Keratinocyte (primary cell): Measurements from ENCODE around the gene KIFC3. TPM values are rescaled to one million over a fixed set of nuclear protein-coding genes. Genes with fewer than 3 reads are reported as not detected.

ENCODE experiments used
- DNase-seq: peaks from one replicate; pipeline ENCODE4 v3.0.0-alpha.2; 2011; ENCODE audit warnings: low read depth, missing footprints, low spot score
- FAIRE-seq: peaks from 2 replicates; lab custom pipeline; 2011; peaks lifted over from hg19 to GRCh38; lab: Jason Lieb, UNC
- H2AFZ ChIP-seq: 2 replicates; pipeline ENCODE4 v1.6.0; 2012; ENCODE audit warnings: low read length, control low read depth, inconsistent platforms; ENCODE audit not compliant: control insufficient read depth
- H3K27ac ChIP-seq: 2 replicates; pipeline ENCODE4 v1.5.1; 2011; ENCODE audit warnings: low read length; ENCODE audit not compliant: control insufficient read depth, insufficient read depth
- H3K27me3 ChIP-seq: 3 replicates; pipeline ENCODE4 v1.6.0; 2011; ENCODE audit warnings: low read length; ENCODE audit not compliant: control insufficient read depth, insufficient read depth; ENCODE audit errors: extremely low read depth
- H3K36me3 ChIP-seq, 2 experiments: 2 replicates in 1 of 2; 3 replicates in 1 of 2; pipeline ENCODE4 v1.5.1; 2011; ENCODE audit warnings: low read length in 2 of 2, mild to moderate bottlenecking in 1 of 2; ENCODE audit not compliant: control insufficient read depth in 2 of 2, insufficient read depth in 2 of 2; ENCODE audit errors: extremely low read depth in 1 of 2
- H3K4me1 ChIP-seq: 3 replicates; pipeline ENCODE4 v1.5.1; 2011; ENCODE audit warnings: low read length; ENCODE audit not compliant: control insufficient read depth, insufficient read depth; ENCODE audit errors: extremely low read depth
- H3K4me2 ChIP-seq: 3 replicates; pipeline ENCODE4 v1.6.0; 2011; ENCODE audit warnings: low read depth, low read length; ENCODE audit not compliant: control insufficient read depth, insufficient read depth; ENCODE audit errors: extremely low read depth
- H3K4me3 ChIP-seq, 3 experiments: fragments of 200-600 bp in 1 of 3; sonication (generic) in 1 of 3; 2 replicates in 2 of 3; 3 replicates in 1 of 3; pipeline ENCODE4 v1.5.1; 2011 to 2016; ENCODE audit warnings: low read length in 3 of 3, mild to moderate bottlenecking in 3 of 3, control low read depth in 2 of 3, inconsistent platforms in 1 of 3, low read depth in 1 of 3, mixed read lengths in 1 of 3, mixed run types in 1 of 3, moderate library complexity in 1 of 3; ENCODE audit not compliant: control insufficient read depth in 2 of 3, insufficient read depth in 2 of 3; ENCODE audit errors: extremely low read depth in 1 of 3
- H3K79me2 ChIP-seq: 2 replicates; pipeline ENCODE4 v1.6.0; 2012; ENCODE audit warnings: low read length; ENCODE audit not compliant: control insufficient read depth, insufficient read depth
- H3K9ac ChIP-seq: 3 replicates; pipeline ENCODE4 v1.6.0; 2011; ENCODE audit warnings: low read length; ENCODE audit not compliant: control insufficient read depth, insufficient read depth; ENCODE audit errors: extremely low read depth
- H3K9me1 ChIP-seq: 3 replicates; pipeline ENCODE4 v1.6.0; 2011; ENCODE audit warnings: low read length; ENCODE audit not compliant: control insufficient read depth, insufficient read depth; ENCODE audit errors: extremely low read depth
- H3K9me3 ChIP-seq: 2 replicates; pipeline ENCODE4 v1.5.1; 2012; ENCODE audit warnings: low read depth, low read length; ENCODE audit not compliant: control insufficient read depth
- H4K20me1 ChIP-seq: 3 replicates; pipeline ENCODE4 v1.6.0; 2011; ENCODE audit warnings: low read length; ENCODE audit not compliant: control insufficient read depth, insufficient read depth; ENCODE audit errors: extremely low read depth
- EZH2 ChIP-seq: IDR thresholded peaks from one replicate; pipeline ENCODE4 v1.6.1; 2012; ENCODE audit warnings: inconsistent platforms, mild to moderate bottlenecking, low read length, moderate library complexity
- dilution Hi-C: fragments of 300-500 bp; cut with MboI; formaldehyde crosslinking; loops from one replicate; pipeline ENCODE4 v1.7.0; 2020; ENCODE audit warnings: low sequenced_read_pairs; ENCODE audit not compliant: extremely low pct_ligation_motif_present
- polyA plus RNA-seq, 5 experiments: library from polyadenylated mRNA; depleted of rRNA in 3 of 5; stranded (reverse) in 3 of 5; stranded (forward) in 1 of 5; unstranded in 1 of 5; fragments of >200 nt; gene quantifications; 1 replicate in 1 of 5; 2 replicates in 3 of 5; 3 replicates in 1 of 5; pipeline versions ENCODE4 v1.2.1 to v1.2.3, GENCODE V29; 2011 to 2012; ENCODE audit warnings: missing spikeins in 2 of 5, low read depth in 1 of 5, low replicate concordance in 1 of 5
- TF ChIP-seq, protein P1 (sequence below), 3 experiments: IDR thresholded peaks in 1 of 3; conservative IDR thresholded peaks in 1 of 3; optimal IDR thresholded peaks in 1 of 3; 2 replicates in 2 of 3; 3 replicates in 1 of 3; pipeline versions ENCODE3 to v1.5.1; 2011; ENCODE audit warnings: low read length in 3 of 3, mild to moderate bottlenecking in 3 of 3, moderate library complexity in 2 of 3, control low read depth in 1 of 3, inconsistent platforms in 1 of 3; ENCODE audit not compliant: insufficient read depth in 2 of 3; ENCODE audit errors: extremely low read depth in 1 of 3

KIFC3 gene
- polyA plus RNA-seq, 1 donor (not counting 4 experiments of a cell fraction or from before 2014, with no cell fraction given): 22.7 TPM

DNA sequence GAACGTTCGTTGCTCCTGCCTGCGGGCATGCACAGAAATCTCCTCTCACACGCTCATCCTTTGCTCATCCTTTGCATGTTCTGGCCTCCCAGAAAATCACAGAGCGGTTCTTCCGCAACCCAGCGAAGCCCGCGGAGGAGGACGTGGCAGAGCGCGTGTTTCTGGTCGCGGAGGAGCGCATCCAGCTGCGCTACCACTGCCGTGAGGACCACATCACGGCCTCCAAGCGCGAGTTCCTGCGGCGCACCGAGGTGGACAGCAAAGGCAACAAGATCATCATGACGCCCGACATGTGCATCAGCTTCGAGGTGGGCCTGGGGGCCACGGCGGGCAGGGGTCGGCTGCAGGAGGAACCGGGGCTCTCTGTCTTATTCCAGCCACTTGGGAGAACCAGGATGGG lies 76.3 kb downstream of the KIFC3 start:
- H3K9me3 ChIP-seq: no peaks in the 10 kb centered on the region
- no peaks in the 10 kb centered on the region for H3K27me3 ChIP-seq
- dilution Hi-C loops: no loop called here
- no peak overlapping the region for H3K27ac ChIP-seq
- H3K4me3 ChIP-seq: no peak overlapping the region
- no peak overlapping the region for H2AFZ ChIP-seq
- H4K20me1 ChIP-seq: no peaks in the 10 kb centered on the region
- TF ChIP-seq, protein P1, sequence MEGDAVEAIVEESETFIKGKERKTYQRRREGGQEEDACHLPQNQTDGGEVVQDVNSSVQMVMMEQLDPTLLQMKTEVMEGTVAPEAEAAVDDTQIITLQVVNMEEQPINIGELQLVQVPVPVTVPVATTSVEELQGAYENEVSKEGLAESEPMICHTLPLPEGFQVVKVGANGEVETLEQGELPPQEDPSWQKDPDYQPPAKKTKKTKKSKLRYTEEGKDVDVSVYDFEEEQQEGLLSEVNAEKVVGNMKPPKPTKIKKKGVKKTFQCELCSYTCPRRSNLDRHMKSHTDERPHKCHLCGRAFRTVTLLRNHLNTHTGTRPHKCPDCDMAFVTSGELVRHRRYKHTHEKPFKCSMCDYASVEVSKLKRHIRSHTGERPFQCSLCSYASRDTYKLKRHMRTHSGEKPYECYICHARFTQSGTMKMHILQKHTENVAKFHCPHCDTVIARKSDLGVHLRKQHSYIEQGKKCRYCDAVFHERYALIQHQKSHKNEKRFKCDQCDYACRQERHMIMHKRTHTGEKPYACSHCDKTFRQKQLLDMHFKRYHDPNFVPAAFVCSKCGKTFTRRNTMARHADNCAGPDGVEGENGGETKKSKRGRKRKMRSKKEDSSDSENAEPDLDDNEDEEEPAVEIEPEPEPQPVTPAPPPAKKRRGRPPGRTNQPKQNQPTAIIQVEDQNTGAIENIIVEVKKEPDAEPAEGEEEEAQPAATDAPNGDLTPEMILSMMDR (optimal IDR thresholded peaks at IDR 0.05 in 1 of 3, IDR thresholded peaks at IDR 0.05 in 1 of 3, conservative IDR thresholded peaks at IDR 0.05 in 1 of 3; ENCODE audit: extremely low read depth in 1 of 3, insufficient read depth in 2 of 3, low read length in 3 of 3): no peak
- TF ChIP-seq EZH2: no peak
- no peak overlapping the region for H3K9ac ChIP-seq
- H3K79me2 ChIP-seq: no peaks in the 10 kb centered on the region
- no peak overlapping the region for H3K4me2 ChIP-seq
- DNase-seq (no peak), FAIRE-seq (no peak)
- no peaks in the 10 kb centered on the region for H3K36me3 ChIP-seq
- H3K4me1 ChIP-seq: no peaks in the 10 kb centered on the region
- H3K9me1 ChIP-seq: no peaks in the 10 kb centered on the region

DNA sequence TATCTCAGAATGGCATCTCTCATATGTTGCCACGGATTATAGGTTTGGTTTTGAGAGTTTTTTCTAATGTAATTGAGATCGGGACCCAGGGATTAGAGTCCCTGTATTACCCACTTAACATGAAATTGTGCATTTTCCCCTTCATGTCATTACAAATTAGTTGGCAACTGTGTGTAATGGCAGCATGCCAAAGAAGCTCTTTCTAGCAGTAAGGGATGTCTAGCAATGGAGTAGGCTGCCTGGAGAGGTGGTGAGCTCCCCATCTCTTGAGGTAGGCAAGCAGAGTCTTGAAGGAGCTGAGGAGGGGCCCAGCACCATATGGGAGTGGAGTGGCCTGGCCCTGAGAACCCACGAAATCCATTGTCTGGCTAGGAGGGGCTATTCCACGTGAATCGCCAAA lies 76.7 kb downstream of the KIFC3 start:
- Histone ChIP-seq H3K27me3 (no peaks in the 10 kb centered on the region), H3K9me3 (no peaks in the 10 kb centered on the region), H3K9me1 (no peaks in the 10 kb centered on the region), H3K79me2 (no peaks in the 10 kb centered on the region), H3K27ac (no peak overlapping the region), H2AFZ (no peak overlapping the region), H3K36me3 (no peaks in the 10 kb centered on the region), H3K4me1 (no peaks in the 10 kb centered on the region), H3K4me3 (no peak overlapping the region), H3K4me2 (no peak overlapping the region), H3K9ac (no peak overlapping the region), H4K20me1 (no peaks in the 10 kb centered on the region)
- TF ChIP-seq EZH2: no peak
- TF ChIP-seq, protein P1 (optimal IDR thresholded peaks at IDR 0.05 in 1 of 3, IDR thresholded peaks at IDR 0.05 in 1 of 3, conservative IDR thresholded peaks at IDR 0.05 in 1 of 3; ENCODE audit: extremely low read depth in 1 of 3, insufficient read depth in 2 of 3, low read length in 3 of 3): no peak
- FAIRE-seq: no peak
- dilution Hi-C loops: no loop called here
- no peak for DNase-seq
